Stimulated activated CD8-positive, alpha-beta memory T cell treated with anti-CD3 and anti-CD28 coated beads, Interleukin-7, amount 100 ng/mL, for 4 hours (primary cell): Measurements from ENCODE around the gene PRSS8.
"Not testable (repeated sequence)": the region's sequence is repeated elsewhere in the genome, so short reads cannot be mapped to it uniquely, and the experiment has no call there.

Source experiments
- DNase-seq, 2 donors: peaks; one replicate each; pipeline ENCODE4 v3.0.0-alpha.2; 2020; ENCODE audit warnings: low read depth in 2 of 2

The PRSS8 gene

DNA sequence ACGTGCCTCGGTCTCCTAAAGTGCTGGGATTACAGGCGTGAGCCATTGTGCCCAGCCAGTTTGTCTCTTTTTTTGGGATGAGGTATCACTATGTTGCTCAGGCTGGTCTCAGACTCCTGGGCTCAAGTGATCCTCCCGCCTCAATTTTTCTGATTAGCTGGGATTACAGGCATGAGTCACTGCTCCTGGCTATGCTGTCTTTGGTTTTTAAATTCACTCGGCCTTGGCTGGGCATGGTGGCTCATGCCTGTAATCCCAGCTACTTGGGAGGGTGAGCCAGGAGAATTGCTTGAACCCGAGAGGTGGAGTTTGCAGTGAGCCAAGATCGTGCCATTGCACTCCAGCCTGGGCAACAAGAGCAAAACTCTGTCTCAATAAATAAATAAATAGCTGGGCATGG lies 8.9 kb upstream of the PRSS8 start:
- DNase-seq, result not testable (repeated sequence)

DNA sequence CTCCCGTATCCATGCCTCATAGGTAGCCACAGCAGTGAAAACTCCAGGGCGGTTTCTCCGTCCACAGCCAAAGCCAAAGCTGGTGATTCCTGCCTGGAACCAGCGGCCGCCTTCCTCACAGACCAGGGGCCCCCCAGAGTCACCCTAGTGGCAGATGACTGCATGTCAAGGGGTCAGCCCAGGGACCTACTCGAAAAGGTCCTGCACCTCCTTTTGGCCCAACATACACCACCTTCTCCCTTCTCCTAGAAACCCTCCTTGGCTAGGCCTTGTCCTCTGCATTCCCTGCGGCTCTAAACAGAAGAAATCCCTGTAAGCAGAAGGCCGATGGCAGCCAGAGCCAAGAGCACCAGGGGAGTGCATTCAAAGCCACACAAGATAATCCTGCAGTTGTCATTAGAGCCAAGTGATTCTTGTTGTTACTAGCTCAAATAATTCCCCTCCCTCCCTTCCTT lies 8.2 kb upstream of the PRSS8 start:
- DNase-seq, result no peak

DNA sequence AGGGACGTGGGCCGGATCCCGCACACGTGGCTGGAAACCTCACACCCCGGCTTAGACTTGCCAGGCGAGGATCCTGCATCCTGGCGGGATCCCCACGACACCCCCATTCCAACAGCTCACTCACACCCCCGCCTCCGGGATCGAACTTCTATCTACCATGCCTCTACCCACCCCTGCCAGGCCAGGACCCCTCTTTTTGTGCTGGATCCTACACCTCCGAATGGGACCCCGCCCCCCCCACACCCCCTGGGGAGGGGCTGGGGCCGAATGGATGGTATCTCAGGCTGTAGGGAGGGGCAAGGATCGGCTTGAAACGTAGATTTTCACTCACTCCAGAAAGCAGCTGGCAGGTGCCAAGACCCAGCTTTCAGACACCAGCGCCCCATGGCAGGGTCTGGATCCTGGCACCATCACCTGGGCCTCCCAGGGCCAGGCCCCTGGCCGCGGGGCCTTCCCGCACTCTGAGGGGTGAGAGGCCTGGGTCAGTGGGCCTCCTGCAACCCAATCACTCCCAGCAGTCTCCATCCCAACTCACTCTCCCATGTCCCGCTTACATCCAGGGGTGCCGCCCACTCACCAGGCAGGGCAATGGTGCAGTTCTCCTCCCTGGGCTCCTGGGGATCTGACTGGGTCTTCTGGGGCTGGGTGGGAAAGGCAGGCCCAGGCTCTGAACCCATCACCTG lies 7.6 kb upstream of the PRSS8 start:
- no peak for DNase-seq

DNA sequence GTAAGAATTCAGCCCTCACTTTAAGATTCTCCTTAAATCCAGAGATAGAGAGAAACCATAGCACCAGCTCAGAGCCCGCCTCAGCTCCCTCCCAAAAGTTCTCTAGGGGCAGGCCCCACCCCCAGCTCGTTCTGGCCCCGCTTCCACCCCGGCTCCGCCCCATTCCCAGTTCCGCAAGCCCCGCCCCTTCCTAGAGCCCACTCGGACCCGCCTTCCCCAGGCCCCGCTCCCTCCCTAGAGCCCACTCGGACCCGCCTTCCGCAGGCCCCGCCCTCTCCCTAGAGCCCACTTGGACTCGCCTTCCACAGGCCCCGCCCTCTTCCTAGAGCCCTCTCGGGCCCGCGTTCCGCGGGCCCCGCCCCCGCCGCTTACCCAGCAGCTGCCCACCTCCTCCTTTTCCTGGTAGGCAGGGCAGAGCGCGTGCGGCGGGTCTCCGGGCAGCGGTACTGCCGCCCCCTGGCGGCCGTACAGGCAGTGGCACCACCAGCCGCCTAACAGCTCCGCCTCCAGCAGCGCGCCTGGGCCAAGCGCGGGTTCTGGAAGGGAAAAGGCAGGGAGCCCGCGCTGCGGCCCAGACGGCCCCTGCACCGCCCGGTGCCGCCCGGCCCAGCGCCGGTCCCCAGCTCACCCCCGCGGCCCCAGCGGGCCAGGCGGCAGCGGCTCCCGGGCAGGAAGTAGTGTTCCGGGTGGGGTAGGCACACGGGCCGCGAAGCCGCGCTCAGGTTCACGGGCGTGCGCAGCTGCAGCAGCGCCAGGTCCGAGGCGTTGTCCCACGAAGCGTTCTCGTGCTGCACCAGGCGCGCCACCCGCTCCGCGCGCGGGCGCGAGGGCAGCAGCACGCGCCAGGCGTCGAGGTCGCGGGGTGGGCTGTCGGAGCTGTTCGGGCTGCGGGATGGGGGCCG lies 6.8 kb upstream of the PRSS8 start:
- DNase-seq, result peak; percentile 95 to 97

DNA sequence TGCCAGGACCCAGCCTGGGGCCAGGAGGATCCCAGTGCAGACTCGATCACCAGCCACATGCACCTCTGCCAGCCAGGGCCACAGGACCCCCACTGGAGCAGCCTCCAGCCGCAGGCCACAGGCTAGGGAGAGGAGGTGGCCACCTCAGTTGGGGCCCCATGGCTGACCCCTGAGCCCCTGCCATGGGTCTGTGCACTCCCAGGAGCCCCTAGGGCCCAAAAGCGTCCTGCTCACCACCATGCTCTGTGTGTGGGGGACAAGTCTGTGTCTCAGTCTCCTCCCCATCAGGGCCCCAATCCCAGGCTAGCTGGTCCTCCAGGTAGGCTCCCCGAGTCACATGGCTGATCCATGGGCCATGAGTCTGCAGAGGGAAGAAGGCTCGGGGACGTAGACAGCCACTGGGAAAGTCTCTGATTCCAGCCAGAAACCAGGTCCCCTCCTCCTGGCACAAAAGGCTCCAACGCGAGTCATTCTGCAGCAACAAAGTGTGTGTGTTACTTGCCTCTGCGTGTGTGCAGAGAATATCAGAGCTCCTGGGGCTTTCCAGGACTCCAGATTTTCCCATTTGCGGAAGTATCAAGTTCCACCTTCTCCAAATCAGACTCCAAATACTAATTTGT lies 6.1 kb upstream of the PRSS8 start:
- no peak for DNase-seq

DNA sequence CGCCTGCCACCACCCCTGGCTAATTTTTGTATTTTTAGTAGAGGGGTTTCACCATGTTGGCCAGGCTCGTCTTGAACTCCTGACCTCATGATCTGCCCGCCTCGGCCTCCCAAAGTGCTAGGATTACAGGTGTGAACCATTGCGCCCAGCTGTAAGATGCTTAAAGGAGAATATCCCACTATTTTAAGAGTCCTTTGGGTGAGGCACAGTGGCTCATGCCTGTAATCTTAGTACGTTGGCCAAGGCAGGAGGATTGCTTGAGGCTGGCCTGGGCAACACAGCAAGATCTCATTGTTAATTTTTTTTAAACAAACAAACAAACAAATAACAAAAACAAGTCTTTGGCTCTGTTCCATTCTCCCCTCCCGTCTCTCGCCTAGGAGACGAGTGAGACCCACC lies 5.5 kb upstream of the PRSS8 start:
- not testable (repeated sequence) for DNase-seq

DNA sequence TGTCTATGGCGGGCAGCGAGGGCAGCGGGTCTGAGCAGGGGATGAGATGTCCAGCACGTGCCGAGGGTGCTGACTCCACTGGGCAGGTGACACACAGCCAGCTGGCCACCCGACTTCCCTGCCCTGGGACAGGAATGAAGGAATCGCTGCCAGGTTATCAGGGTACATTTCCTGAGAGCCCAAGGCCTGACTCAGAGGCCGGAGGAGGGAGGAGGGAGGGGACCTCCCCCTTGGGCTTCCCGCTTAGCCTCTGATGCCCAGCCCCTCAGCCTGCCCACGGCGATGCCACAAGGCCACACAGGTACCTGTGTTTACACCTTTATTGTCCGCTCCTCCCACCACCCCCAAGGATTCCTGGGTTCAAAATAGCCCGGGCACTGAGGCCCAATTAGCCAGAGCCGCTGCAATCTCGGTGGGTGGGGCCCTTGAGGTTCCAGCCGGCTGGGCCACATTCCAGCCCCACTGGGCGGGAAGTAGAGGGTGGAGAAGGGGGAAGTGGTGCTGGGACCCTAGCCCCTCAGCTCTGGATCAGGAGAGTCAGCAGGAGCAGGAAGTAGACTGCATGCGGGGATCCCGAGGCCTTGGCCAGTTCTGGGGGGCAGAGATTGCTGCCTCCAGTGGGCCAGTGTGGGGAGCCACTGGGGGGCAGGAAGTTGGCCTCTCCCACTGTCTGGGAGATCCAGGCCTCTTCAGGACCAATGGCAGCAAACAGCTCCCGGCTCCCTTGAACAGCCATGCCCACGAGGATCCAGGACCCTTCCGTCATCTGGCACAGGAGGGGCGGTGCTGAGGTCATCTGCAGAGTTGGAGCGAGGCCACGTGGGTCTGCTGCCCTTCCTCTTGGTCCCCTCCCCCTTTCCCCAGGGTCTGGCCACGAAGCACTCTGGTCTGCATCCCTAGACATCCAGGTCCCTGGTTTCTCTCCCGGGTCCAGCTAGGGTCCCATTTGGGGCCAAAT lies 3.4 kb upstream of the PRSS8 start:
- no peak for DNase-seq

DNA sequence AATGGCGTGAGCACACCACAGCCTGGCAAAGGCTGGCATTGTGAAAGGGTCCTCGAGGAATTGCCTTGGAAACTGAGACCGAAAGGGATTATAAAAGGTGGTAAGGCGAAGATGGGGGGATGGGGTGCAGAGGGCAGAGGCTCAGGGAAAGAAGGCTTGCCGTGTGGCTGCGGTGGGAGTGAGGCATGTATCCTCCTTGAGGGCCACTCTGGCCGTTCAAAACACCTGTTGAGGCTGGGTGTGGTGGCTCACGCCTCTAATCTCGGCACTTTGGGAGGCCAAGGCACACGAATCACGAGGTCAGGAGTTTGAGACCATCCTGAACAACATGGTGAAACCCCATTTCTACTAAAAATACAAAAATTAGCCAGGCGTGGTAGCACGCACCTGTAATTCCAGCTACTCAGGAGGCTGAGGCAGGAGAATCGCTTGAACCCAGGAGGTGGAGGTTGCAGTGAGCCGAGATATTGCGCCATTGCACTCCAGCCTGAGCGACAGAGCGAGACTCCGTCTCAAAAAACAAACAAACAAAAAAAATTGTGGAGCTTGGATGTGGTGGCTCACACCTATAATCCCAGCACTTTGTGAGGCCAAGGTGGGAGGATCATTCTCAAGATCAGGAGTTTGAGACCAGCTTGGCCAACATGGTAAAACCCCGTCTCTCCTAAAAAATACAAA lies 1.4 kb upstream of the PRSS8 start:
- not testable (repeated sequence) for DNase-seq

DNA sequence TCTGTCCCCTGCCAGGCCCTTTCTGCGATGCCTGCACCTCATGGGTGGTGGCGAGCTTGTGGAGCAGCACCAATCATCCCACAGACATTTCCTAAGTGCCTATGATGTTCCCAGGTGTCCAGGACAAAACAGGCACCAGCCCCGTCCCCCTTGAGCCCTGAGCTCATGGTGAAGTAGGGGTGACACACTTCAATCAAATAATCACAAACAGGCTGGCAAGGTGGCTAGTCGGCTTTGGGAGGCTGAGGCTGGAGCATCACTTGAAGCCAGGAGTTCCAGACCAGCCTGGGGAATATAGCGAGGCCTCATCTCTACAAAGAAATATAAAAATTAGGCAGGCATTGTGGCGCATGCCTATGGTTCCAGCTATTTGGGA lies 748 bp upstream of the PRSS8 start:
- no peak for DNase-seq

DNA sequence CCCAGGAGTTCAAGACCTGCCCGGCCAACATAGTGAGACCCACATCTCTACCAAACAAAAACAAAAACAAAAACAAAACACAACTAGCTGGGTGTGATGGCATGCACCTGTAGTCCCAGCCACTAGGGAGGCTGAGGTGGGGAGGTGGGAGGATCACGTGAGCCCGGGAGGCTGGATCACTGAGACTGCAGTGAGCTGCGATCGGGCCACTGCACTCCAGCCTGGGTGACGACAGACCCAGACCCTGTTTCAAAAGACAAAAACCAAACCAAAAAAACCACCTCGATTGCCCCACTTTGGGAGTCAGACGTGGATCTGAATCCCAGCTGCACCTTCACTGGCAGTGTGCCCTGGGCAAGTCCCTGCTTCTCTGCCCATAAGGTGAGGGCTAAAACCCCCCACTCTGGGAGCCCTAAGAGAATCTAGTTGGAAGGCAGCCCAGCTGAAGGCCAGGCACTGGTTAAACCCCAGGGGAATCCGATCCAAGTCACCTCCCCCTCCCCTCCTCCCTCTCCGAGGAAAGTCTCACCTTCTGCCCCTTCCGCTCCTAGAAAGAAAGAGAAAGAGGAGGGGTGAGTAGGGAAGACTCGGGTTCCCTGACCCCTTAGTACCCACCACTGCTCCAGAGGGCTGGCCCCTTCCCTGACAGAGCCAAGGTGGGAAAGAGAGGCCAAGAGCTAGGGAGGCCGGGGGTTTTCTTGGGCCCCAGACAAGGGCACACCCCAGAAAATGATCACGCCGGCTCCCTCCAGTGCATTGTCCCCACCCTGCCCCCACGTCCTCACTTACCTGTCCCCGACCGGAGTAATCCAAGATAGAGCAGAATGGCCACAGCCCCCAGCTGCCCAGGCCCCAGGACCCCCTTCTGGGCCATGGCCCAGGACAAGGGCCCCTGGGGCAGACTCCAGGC lies 647 bp downstream of the PRSS8 start:
- no peak for DNase-seq

DNA sequence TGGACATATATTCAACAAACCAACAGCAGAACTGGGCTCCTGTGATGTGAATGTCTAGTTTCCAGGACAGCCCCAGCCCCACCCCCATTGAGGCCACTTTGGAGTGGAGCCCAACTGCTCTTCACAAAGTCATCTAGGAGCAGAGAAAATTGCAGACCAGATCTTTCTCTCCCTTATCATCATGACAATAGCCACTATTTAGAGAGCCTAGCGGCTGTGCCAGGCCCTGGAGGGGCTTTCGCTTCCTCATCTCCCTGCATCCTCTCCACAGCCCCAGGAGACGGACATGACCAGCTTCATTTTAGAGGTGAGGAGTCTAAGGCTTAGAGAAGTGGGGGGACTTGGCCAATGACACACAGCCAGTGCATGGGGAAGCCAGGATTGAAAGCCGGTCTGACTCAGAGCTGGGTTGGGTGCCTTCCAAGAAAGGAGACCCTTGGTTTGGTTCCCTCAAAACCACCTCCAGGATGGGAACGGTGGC lies 1.4 kb downstream of the PRSS8 start:
- DNase-seq, result no peak

DNA sequence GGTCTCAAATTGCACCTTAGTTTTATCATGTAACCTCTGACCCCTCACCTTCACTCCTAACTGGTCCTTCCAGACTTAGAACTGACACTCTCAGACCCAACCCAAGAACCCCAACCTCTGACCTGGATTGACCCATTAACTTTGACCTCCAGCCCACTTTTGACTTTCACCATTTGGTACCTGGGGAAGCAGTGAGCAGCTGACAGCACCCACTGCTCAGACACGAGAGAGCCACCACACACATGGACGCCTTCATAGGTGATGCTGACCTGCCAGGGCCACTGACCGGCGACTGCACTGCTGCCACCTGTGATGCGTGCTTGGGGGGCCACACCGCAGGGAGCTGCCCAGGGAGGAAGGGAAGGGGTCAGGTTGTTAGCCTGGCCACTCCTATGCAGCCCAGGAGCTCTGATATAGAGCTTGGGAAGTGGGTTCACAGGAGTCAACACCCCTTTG lies 2.5 kb downstream of the PRSS8 start:
- no peak for DNase-seq

DNA sequence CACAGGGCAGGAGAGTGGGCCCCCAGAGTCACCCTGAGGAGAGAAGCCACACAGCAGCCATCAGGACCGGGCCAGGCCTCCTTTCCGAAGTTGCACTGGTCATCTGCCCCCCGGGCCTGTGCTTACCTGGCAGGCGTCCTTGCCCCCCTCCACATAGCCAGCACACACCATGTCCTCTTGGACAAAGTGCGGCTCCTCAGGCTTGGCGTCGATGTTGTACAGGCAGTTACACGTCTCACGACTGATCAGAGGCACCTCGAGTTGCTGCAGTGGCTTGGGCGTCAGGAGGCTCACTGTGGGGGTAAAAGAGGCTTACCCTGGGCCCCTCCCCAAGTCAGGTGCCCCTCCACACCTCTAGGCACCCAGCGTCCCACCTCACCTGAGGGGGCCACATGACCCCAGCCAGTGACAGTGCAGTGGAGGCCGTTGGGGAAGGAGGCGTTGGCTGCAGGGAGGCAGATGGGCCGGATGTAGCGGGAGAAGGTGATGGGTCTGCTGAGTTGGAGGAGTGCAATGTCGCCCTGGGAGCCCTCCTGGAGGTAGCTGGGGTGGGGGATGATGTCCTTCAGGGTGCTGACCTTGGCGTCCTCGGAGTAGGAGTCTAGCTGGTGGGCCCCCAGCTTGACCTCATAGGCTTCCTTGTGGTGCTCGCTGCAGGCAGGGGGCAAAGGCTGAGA lies 3.1 kb downstream of the PRSS8 start:
- no peak for DNase-seq

DNA sequence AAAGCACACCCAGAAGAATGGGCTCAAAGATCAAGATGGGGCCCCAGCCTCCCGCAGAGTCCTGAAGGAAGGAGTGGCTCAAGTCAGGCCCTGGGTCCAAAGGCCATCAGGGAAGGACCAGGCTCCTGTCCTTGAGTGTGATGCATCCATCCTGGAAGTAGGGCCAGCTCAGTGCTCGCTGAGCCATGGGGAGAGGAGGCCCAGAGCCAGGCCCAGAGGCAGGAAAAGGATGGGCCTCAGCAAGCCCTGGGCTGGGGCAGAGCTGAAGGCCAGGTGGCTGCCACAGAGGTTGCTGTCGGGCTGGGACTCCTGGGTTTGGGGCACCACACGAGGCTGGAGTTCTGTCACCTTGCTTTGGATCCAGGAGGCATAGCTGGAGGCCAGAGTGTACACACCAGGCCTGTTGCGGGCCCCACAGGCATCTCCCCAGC lies 3.7 kb downstream of the PRSS8 start:
- DNase-seq, result no peak

DNA sequence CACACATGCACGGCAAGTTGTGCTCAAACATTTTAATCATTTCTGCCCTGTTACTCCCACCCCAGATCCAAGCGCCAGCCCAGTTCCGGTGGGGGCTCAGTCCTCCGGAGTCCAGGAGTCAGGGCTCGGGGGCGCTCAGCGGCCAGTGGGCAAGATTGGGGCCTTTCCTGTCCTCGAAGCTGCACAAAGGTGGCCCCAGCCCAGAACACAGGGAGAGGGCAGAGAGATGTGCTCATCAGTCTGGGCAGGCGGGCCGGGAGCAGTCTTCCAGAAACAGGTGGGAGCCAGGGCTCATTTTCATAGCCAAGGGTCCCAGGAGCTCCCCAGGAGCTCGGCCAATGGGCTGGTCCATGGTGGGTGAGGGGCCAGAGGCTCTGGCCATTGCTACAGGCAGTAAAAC lies 4.1 kb downstream of the PRSS8 start:
- DNase-seq, result no peak

DNA sequence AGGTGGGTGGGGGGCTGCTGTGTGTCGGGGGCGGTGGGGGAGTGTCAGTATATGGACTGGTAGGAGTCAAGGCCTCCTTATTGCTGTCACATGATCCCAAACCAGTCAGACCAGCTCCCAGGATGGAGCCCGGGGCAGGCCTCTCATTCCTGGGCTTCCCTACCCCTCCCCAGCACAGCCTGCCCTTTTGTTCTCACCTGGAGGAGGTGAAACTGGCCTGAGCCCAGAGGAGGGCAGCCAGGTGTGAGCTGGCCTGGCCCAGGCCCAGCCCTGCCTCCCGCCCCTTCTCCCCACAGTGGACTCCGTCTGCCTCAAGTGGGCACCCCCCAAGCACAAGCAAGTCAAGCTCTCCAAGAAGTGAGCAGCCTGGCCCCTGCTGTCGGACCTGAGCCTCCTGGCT lies 4.6 kb downstream of the PRSS8 start:
- no peak for DNase-seq

DNA sequence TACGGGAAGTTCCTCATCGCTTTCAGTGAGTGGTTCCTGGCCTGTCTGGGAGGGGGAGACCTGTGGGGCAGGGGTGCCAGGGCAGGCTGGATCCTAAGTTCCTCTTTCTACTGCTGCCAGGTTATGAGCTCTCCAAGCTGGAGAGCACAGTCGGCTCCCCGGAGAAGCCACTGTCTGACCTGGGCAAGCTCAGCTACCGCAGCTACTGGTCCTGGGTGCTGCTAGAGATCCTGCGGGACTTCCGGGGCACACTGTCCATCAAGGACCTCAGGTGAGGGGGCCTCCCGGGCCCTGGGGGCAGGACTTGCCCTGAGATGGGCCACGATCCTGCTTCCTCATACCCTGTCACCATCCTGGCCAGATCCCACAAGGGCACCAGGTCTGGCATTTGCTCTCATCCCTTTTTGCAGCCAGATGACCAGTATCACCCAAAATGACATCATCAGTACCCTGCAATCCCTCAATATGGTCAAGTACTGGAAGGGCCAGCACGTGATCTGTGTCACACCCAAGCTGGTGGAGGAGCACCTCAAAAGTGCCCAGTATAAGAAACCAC lies 5.1 kb downstream of the PRSS8 start:
- no peak for DNase-seq

DNA sequence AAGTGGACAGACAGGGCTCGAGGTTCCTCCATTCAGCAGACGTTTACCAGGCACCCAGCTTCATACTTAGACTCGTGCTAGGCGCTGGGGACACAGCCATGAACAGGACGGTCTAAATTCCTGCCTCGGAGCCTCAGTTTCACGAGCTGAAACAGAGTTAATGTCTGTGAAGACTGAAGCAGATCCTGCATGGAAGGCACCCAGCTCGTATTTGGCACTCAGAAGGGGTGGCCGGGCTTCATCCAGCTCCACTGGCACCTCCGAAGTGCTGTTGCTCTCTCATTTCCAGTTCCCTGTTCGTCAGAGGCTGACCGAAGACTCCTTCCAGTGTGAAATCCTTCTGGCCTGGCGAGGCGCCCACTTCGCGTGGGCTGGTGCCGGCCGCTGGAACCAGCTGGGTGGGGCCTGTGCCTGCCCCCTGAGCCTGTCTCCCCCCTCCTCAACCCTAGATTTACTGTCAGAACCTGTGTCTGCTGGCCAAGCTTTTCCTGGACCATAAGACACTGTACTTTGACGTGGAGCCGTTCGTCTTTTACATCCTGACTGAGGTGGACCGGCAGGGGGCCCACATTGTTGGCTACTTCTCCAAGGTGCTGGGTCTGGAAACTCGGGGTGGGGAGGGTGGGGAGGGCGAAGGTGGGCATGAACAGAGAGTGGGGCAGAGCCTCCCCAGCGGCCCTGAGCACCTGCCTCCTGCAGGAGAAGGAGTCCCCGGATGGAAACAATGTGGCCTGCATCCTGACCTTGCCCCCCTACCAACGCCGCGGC lies 5.8 kb downstream of the PRSS8 start:
- DNase-seq, result no peak
